AG04449 (cell line): ENCODE results near the gene OR10Z1.

Experiments used
- CTCF ChIA-PET: fragments of 350-600 bp; formaldehyde crosslinking; extraction: SDS; loops from one replicate; lab custom pipeline; 2021; ENCODE audit warnings: antibody characterized with exemption; lab: Yijun Ruan, JAX
- POLR2A ChIA-PET: fragments of 400-600, 350-600 bp; formaldehyde crosslinking; extraction: SDS; loops from one replicate; lab custom pipeline; 2020; ENCODE audit warnings: antibody characterized with exemption, inconsistent platforms; lab: Yijun Ruan, JAX
- DNase-seq: peaks from one replicate; pipeline ENCODE4 v3.0.0-alpha.2; 2010; ENCODE audit warnings: low read depth, low spot score
- H3K4me3 ChIP-seq: 2 replicates; pipeline ENCODE4 v1.5.1; 2011; ENCODE audit warnings: low read depth, mild to moderate bottlenecking, control low read depth, low read length
- CTCF ChIP-seq: IDR thresholded peaks from one replicate; pipeline ENCODE4 v1.5.1; 2011; ENCODE audit warnings: mild to moderate bottlenecking, moderate library complexity, low read length, control low read depth, inconsistent platforms; ENCODE audit not compliant: insufficient read depth; ENCODE audit errors: missing control alignments

OR10Z1 gene

GRCh38 chr1:158649052-158649451 is 44.0 kb downstream of the OR10Z1 start:
- ChIA-PET POLR2A (no interaction called here), CTCF (no interaction called here)

GRCh38 chr1:158652721-158653334 is 47.8 kb downstream of the OR10Z1 start:
- POLR2A ChIA-PET, result no interaction called here
- CTCF ChIA-PET, result no interaction called here
- H3K4me3 ChIP-seq, result no peak overlapping the region
- no peak for DNase-seq
- TF ChIP-seq CTCF, result no peak

More at GRCh38 chr1:158649052-158649451, 44.0 kb downstream of the OR10Z1 start:
- H3K4me3 ChIP-seq, result no peak overlapping the region
- no peak for TF ChIP-seq CTCF
- no peak for DNase-seq

- ChIA-PET POLR2A (no interaction called here), CTCF (no interaction called here)
- H3K4me3 ChIP-seq, result no peak overlapping the region
- no peak for DNase-seq
- no peak for TF ChIP-seq CTCF
Measured at GRCh38 chr1:158654086-158654485, 49.0 kb downstream of the OR10Z1 start.

GRCh38 chr1:158654571-158654970 is 49.5 kb downstream of the OR10Z1 start:
- TF ChIP-seq CTCF, result no peak
- no peak for DNase-seq
- no peak overlapping the region for H3K4me3 ChIP-seq
- CTCF ChIA-PET, result no interaction called here
- POLR2A ChIA-PET, result no interaction called here
